ENCODE results near the gene TPCN1. TPM values are rescaled to one million over a fixed set of nuclear protein-coding genes. Genes with fewer than 3 reads are reported as not detected.

TPCN1 gene
- total and polyA plus RNA-seq, 2 of the 13 experiments (the other 11 are each of a cell fraction or from before 2014, with no cell fraction given), result 8.0 to 26.8 TPM

DNA sequence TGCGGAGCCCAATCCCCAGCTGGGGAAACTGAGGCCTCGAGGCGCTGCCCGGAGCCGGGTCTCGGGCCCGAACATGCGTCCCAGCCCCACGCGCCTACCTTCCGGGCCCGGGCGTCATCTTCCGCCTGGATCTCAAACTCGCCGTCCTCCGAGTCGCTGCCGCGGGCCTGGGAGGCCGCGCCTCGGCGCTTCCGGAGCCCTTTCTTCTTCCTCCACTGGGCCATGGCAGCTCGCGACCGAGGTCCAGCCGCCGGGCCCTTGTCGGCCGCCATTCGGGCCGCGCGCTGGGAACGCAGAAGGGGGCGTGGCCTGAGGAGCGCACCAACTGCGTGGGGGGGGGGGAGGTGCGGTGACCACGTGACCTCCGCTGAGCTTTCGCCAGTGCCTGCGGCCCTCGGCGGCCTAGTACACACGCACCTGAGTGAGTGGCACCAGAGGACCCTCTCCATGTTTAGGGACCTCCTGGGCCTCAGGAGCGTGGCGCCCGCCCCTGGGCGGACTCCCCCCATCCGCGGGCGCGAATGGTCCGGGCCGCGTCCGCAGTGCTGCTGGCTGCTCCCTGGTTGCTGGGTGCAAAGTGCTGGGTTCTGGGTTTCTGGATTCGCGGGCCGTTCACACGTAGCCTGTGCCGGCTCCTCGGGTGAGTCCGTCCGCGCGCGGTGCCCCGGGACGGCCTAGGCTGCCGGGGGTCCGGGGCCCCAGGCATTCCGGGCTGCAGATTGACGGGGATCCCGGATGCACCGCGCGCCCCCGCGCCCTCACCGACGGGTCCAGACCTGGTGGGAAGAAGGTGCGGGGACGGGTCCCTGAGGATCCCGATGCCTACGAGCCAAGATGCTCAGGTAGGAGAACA, 35.9 kb upstream of the TPCN1 start, which contains the start of the genes DDX54 and RITA1 (continued):
- TF ChIP-seq, protein P1, sequence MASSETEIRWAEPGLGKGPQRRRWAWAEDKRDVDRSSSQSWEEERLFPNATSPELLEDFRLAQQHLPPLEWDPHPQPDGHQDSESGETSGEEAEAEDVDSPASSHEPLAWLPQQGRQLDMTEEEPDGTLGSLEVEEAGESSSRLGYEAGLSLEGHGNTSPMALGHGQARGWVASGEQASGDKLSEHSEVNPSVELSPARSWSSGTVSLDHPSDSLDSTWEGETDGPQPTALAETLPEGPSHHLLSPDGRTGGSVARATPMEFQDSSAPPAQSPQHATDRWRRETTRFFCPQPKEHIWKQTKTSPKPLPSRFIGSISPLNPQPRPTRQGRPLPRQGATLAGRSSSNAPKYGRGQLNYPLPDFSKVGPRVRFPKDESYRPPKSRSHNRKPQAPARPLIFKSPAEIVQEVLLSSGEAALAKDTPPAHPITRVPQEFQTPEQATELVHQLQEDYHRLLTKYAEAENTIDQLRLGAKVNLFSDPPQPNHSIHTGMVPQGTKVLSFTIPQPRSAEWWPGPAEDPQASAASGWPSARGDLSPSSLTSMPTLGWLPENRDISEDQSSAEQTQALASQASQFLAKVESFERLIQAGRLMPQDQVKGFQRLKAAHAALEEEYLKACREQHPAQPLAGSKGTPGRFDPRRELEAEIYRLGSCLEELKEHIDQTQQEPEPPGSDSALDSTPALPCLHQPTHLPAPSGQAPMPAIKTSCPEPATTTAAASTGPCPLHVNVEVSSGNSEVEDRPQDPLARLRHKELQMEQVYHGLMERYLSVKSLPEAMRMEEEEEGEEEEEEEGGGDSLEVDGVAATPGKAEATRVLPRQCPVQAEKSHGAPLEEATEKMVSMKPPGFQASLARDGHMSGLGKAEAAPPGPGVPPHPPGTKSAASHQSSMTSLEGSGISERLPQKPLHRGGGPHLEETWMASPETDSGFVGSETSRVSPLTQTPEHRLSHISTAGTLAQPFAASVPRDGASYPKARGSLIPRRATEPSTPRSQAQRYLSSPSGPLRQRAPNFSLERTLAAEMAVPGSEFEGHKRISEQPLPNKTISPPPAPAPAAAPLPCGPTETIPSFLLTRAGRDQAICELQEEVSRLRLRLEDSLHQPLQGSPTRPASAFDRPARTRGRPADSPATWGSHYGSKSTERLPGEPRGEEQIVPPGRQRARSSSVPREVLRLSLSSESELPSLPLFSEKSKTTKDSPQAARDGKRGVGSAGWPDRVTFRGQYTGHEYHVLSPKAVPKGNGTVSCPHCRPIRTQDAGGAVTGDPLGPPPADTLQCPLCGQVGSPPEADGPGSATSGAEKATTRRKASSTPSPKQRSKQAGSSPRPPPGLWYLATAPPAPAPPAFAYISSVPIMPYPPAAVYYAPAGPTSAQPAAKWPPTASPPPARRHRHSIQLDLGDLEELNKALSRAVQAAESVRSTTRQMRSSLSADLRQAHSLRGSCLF (CRISPR knock-in tag; IDR thresholded peaks at IDR 0.05; ENCODE audit: borderline replicate concordance), result 0 out of 2 replicates have a peak, but pooled peaks have one; percentile 41
- TF ChIP-seq HNRNPH1 (optimal IDR thresholded peaks at IDR 0.05; ENCODE audit: low read depth, low read length) (no peak), GLI4 (CRISPR knock-in tag; IDR thresholded peaks at IDR 0.05; ENCODE audit: borderline replicate concordance) (peak; percentile 59), FOSL1 (CRISPR knock-in tag; IDR thresholded peaks at IDR 0.05; ENCODE audit: borderline replicate concordance) (no peak), TARDBP (CRISPR knock-in tag; IDR thresholded peaks at IDR 0.05) (no peak), PAF1 (CRISPR knock-in tag; IDR thresholded peaks at IDR 0.05) (no peak), ZSCAN30 (CRISPR knock-in tag; IDR thresholded peaks at IDR 0.05) (no peak; the same call in none of the 2 replicates), KLF12 (CRISPR knock-in tag; IDR thresholded peaks at IDR 0.05; ENCODE audit: borderline replicate concordance) (no peak), NCOR1 (IDR thresholded peaks at IDR 0.05; ENCODE audit: borderline replicate concordance, low read length) (no peak), MTA3 (CRISPR knock-in tag; IDR thresholded peaks at IDR 0.05) (no peak), TAF15 (IDR thresholded peaks at IDR 0.05; ENCODE audit: low read depth, low read length, poor library complexity, severe bottlenecking) (no peak), ZNF274 (CRISPR knock-in tag; IDR thresholded peaks at IDR 0.05) (peak; percentile 89; the same call in 1 of the 2 replicates), ARHGAP35 (CRISPR knock-in tag; IDR thresholded peaks at IDR 0.05; ENCODE audit: borderline replicate concordance) (peak; percentile 12; the same call in 1 of the 2 replicates), SOX5 (CRISPR knock-in tag; IDR thresholded peaks at IDR 0.05; ENCODE audit: borderline replicate concordance) (no peak), MED8 (CRISPR knock-in tag; IDR thresholded peaks at IDR 0.05; ENCODE audit: insufficient replicate concordance) (peak; percentile 86), STAT5B (CRISPR knock-in tag; IDR thresholded peaks at IDR 0.05) (no peak), ESRRA (CRISPR knock-in tag; IDR thresholded peaks at IDR 0.05; ENCODE audit: low read depth) (peak; percentile 35), ZNF431 (CRISPR knock-in tag; IDR thresholded peaks at IDR 0.05; ENCODE audit: borderline replicate concordance, low read depth) (no peak; the same call in 1 of the 2 replicates), JARID2 (CRISPR knock-in tag; IDR thresholded peaks at IDR 0.05; ENCODE audit: insufficient replicate concordance) (no peak), ZNF572 (CRISPR knock-in tag; IDR thresholded peaks at IDR 0.05) (no peak)
- TF ChIP-seq, protein P2, sequence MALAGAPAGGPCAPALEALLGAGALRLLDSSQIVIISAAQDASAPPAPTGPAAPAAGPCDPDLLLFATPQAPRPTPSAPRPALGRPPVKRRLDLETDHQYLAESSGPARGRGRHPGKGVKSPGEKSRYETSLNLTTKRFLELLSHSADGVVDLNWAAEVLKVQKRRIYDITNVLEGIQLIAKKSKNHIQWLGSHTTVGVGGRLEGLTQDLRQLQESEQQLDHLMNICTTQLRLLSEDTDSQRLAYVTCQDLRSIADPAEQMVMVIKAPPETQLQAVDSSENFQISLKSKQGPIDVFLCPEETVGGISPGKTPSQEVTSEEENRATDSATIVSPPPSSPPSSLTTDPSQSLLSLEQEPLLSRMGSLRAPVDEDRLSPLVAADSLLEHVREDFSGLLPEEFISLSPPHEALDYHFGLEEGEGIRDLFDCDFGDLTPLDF (CRISPR knock-in tag; IDR thresholded peaks at IDR 0.05), result peak; percentile 27; the same call in 1 of the 2 replicates
- TF ChIP-seq, protein P3, sequence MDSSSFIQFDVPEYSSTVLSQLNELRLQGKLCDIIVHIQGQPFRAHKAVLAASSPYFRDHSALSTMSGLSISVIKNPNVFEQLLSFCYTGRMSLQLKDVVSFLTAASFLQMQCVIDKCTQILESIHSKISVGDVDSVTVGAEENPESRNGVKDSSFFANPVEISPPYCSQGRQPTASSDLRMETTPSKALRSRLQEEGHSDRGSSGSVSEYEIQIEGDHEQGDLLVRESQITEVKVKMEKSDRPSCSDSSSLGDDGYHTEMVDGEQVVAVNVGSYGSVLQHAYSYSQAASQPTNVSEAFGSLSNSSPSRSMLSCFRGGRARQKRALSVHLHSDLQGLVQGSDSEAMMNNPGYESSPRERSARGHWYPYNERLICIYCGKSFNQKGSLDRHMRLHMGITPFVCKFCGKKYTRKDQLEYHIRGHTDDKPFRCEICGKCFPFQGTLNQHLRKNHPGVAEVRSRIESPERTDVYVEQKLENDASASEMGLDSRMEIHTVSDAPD (CRISPR knock-in tag; IDR thresholded peaks at IDR 0.05), result no peak
